Naive thymus-derived CD4-positive, alpha-beta T cell (primary cell): ENCODE data around the gene TXNL1. TPM values are rescaled to one million over a fixed set of nuclear protein-coding genes. Genes with fewer than 3 reads are reported as not detected.
A peak's percentile ranks its signal among the peaks of the same experiment; 100 is the strongest.
"Not testable (repeated sequence)": the region's sequence is repeated elsewhere in the genome, so short reads cannot be mapped to it uniquely, and the experiment has no call there.

Source experiments
- ATAC-seq: fragments of 150-1000 bp; cut with Tn5 transposase; 2 replicates; pipeline ENCODE4 v1.10.0; 2021; ENCODE audit warnings: mild to moderate bottlenecking, moderate library complexity
- CTCF ChIA-PET: fragments of 350-600 bp; sonication (Branson Sonifier 250); formaldehyde crosslinking; loops from one replicate; lab custom pipeline; 2021; ENCODE audit warnings: antibody characterized with exemption; lab: Charles Lee
- POLR2A ChIA-PET: fragments of 350-600 bp; sonication (Branson Sonifier 250); formaldehyde crosslinking; loops from one replicate; lab custom pipeline; 2021; ENCODE audit warnings: antibody characterized with exemption, inconsistent platforms; lab: Charles Lee
- DNase-seq, 9 donors: peaks; one replicate each; pipeline versions ENCODE4 v3.0.0 to v3.0.0-alpha.2; 2020 to 2022; ENCODE audit warnings: mixed read lengths in 1 of 9
- H3K27ac ChIP-seq: one replicate; pipeline ENCODE4 v1.7.0; 2013; ENCODE audit warnings: mild to moderate bottlenecking, low read depth, low read length, moderate library complexity
- H3K27me3 ChIP-seq, 2 donors: one replicate each; pipeline ENCODE4 v1.7.0; 2013; ENCODE audit warnings: low read length in 2 of 2, mild to moderate bottlenecking in 2 of 2, moderate library complexity in 2 of 2; ENCODE audit not compliant: control insufficient read depth in 2 of 2, insufficient read depth in 2 of 2
- H3K36me3 ChIP-seq, 3 experiments: 1 replicate in 2 of 3; 2 replicates in 1 of 3; pipeline ENCODE4 v1.7.0; 2013; ENCODE audit warnings: low read length in 3 of 3, mild to moderate bottlenecking in 3 of 3, moderate library complexity in 1 of 3; ENCODE audit not compliant: insufficient read depth in 3 of 3, control insufficient read depth in 2 of 3
- H3K4me1 ChIP-seq, 2 donors: one replicate each; pipeline ENCODE4 v1.7.0; 2013; ENCODE audit warnings: low read length in 2 of 2, mild to moderate bottlenecking in 2 of 2, moderate library complexity in 1 of 2; ENCODE audit not compliant: control insufficient read depth in 2 of 2, insufficient read depth in 2 of 2
- H3K4me3 ChIP-seq: 2 replicates; pipeline ENCODE4 v1.7.0; 2013; ENCODE audit warnings: mild to moderate bottlenecking, low read length
- H3K9me3 ChIP-seq, 3 experiments: 1 replicate in 2 of 3; 2 replicates in 1 of 3; pipeline ENCODE4 v1.7.0; 2013; ENCODE audit warnings: low read length in 3 of 3; ENCODE audit not compliant: control insufficient read depth in 2 of 3
- H3K27ac Mint-ChIP-seq, 9 donors: one replicate each; pipeline ENCODE4 v1.8.0; 2020 to 2022; ENCODE audit warnings: mixed read lengths in 9 of 9, mild to moderate bottlenecking in 8 of 9, moderate library complexity in 5 of 9, inconsistent platforms in 2 of 9
- H3K27me3 Mint-ChIP-seq, 5 donors: one replicate each; pipeline ENCODE4 v1.8.0; 2021 to 2022; ENCODE audit warnings: mixed read lengths in 5 of 5, mild to moderate bottlenecking in 1 of 5
- H3K36me3 Mint-ChIP-seq, 5 donors: one replicate each; pipeline ENCODE4 v1.8.0; 2020 to 2022; ENCODE audit warnings: mixed read lengths in 5 of 5, mild to moderate bottlenecking in 3 of 5, inconsistent platforms in 1 of 5
- H3K4me1 Mint-ChIP-seq, 7 donors: one replicate each; pipeline ENCODE4 v1.8.0; 2020 to 2022; ENCODE audit warnings: mixed read lengths in 7 of 7, mild to moderate bottlenecking in 3 of 7, inconsistent platforms in 1 of 7
- H3K4me3 Mint-ChIP-seq, 10 donors: one replicate each; pipeline ENCODE4 v1.8.0; 2020 to 2022; ENCODE audit warnings: mild to moderate bottlenecking in 10 of 10, mixed read lengths in 10 of 10, moderate library complexity in 6 of 10, inconsistent platforms in 2 of 10
- H3K9me3 Mint-ChIP-seq, 11 donors: one replicate each; pipeline ENCODE4 v1.8.0; 2020 to 2022; ENCODE audit warnings: mixed read lengths in 11 of 11, mild to moderate bottlenecking in 4 of 11, inconsistent platforms in 1 of 11, moderate library complexity in 1 of 11
- intact Hi-C, 2 donors: fragments of 100-400 bp; cut with micrococcal nuclease; formaldehyde crosslinking; loops; one replicate each; pipeline ENCODE4 v1.15.1; 2023
- polyA plus RNA-seq, 2 donors: library from polyadenylated mRNA; unstranded; fragments of 300-500 nt; fragmentation: Illumina TruSeq; gene quantifications; one replicate each; pipeline ENCODE4 v1.2.3, GENCODE V29; 2021
- total RNA-seq, 6 experiments: library from RNA in 5 of 6; stranded (reverse) in 5 of 6; gene quantifications; 1 replicate in 5 of 6; 2 replicates in 1 of 6; pipeline ENCODE4 v1.2.3 and lab custom pipeline; 2021 to 2026

The TXNL1 gene
- total and polyA plus RNA-seq, 7 experiments from 2014 or later = 32.4 to 65.5 (median 44.3) TPM

DNA sequence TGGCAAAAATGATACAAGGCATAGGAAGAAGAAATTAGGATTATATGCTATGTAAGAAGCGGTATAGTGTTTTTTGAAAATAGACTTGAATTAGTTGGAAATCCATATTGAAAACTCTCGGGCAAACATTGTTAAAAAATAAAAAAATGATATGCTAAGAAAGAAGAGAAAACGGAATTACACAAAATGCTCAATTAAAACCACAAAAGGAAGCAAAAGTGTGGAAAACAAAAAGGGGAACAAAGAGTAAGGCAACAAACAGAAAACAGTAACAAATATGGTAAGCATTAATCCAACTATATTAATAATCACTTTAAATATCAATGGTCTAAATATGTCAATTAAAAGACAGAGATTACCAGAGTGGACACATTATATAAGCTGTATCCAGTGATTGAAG is 58.4 kb downstream of the TXNL1 start:
- Histone ChIP-seq H3K9me3 (no peaks in the 10 kb centered on the region), H3K27me3 (no peaks in the 10 kb centered on the region), H3K36me3 (no peaks in the 10 kb centered on the region), H3K27ac (no peak overlapping the region), H3K4me3 (no peak overlapping the region), H3K4me1 (no peaks in the 10 kb centered on the region)
- POLR2A ChIA-PET = no interaction called here
- Mint-ChIP-seq H3K4me1 (no peaks in the 10 kb centered on the region), H3K36me3 (no peaks in the 10 kb centered on the region), H3K27ac (no peak overlapping the region), H3K9me3 (peaks cover 0 to 8% (median 0%) of the 10 kb centered on the region in 11 donors), H3K27me3 (peaks cover 8 to 42% (median 16%) of the 10 kb centered on the region in 5 donors), H3K4me3 (no peak overlapping the region)
- intact Hi-C loops = no loop called here
- DNase-seq = no peak
- ATAC-seq = no peak
- CTCF ChIA-PET = no interaction called here

DNA sequence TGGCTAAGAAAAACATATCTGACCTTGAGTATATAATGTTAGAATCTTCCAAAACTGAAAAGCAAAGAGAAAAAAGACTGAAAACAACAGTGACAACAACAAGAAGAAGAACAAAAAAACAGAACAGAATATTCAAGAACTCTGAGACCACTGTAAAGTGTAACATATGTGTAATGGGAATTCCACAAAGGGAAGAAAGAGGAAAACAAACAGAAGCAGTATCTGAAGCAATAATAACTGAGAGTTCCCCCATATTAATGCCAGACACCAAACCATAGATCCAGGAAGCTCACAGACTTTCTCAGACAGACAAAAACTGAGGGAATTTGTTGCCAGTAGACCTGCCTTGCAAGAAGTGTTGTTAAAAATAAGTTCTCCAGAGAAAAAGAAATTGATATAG is 58.9 kb downstream of the TXNL1 start:
- H3K27ac ChIP-seq = no peak overlapping the region
- no peak overlapping the region for H3K27ac Mint-ChIP-seq
- no peaks in the 10 kb centered on the region for H3K4me1 Mint-ChIP-seq
- DNase-seq (no peak), ATAC-seq (no peak)
- ChIA-PET POLR2A (no interaction called here), CTCF (no interaction called here)
- intact Hi-C loops = no loop called here
- H3K9me3 ChIP-seq = no peaks in the 10 kb centered on the region
- no peaks in the 10 kb centered on the region for H3K4me1 ChIP-seq
- H3K27me3 ChIP-seq = no peaks in the 10 kb centered on the region
- H3K27me3 Mint-ChIP-seq = peaks cover 8 to 46% (median 16%) of the 10 kb centered on the region in 5 donors
- peaks cover 0 to 8% (median 0%) of the 10 kb centered on the region in 11 donors for H3K9me3 Mint-ChIP-seq
- H3K36me3 ChIP-seq = no peaks in the 10 kb centered on the region
- H3K4me3 ChIP-seq = no peak overlapping the region
- no peaks in the 10 kb centered on the region for H3K36me3 Mint-ChIP-seq
- no peak overlapping the region for H3K4me3 Mint-ChIP-seq

DNA sequence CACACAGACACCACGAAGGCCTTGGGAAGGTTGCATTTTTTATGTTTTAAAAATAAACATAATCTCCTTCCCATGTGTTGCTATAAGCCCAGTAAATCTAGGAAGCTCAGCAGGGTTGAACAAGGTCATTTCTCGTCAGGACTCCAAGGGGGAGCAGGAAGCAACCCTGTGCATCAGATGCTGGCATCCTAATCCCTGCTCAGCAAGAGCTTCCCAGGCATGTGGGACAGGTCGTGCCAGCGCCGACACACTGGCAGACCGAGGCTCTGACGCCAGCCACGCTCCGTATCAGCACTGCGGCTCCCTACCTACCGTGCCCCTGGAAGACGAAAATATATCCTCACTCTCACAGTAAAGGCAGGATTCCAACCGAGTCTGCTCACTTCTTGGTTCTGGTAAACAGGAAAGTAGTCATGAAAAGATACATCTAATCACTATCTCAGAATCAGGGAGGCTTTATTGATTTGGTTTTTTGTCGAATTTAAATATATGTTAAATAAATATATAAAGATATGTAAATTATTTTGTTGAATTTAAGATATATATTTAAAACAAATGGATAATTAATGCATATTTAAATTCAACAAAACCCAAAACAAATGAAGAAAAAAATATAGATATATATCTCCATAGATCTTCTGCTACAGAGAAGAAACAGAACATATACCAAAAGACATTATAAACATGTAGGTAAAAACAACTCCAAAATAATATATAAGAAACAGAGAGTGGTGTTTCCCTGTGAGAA is 61.4 kb downstream of the TXNL1 start:
- peaks cover 0 to 8% (median 0%) of the 10 kb centered on the region in 11 donors for H3K9me3 Mint-ChIP-seq
- H3K27ac Mint-ChIP-seq = no peak overlapping the region
- H3K4me1 Mint-ChIP-seq = no peaks in the 10 kb centered on the region
- no peak for DNase-seq
- peaks cover 5 to 45% (median 17%) of the 10 kb centered on the region in 5 donors for H3K27me3 Mint-ChIP-seq
- no peak overlapping the region for H3K4me3 Mint-ChIP-seq
- no peaks in the 10 kb centered on the region for H3K36me3 Mint-ChIP-seq
- Histone ChIP-seq H3K4me3 (no peak overlapping the region), H3K36me3 (no peaks in the 10 kb centered on the region), H3K9me3 (no peaks in the 10 kb centered on the region), H3K27ac (no peak overlapping the region), H3K4me1 (no peaks in the 10 kb centered on the region), H3K27me3 (no peaks in the 10 kb centered on the region)
- POLR2A ChIA-PET = no interaction called here
- CTCF ChIA-PET = no interaction called here
- no peak for ATAC-seq
- intact Hi-C loops = loop anchor here in 1 of 2 donors (1.0 kb wide), 1 partner anchor 1343 kb away; no protein-coding TSS in a partner anchor

DNA sequence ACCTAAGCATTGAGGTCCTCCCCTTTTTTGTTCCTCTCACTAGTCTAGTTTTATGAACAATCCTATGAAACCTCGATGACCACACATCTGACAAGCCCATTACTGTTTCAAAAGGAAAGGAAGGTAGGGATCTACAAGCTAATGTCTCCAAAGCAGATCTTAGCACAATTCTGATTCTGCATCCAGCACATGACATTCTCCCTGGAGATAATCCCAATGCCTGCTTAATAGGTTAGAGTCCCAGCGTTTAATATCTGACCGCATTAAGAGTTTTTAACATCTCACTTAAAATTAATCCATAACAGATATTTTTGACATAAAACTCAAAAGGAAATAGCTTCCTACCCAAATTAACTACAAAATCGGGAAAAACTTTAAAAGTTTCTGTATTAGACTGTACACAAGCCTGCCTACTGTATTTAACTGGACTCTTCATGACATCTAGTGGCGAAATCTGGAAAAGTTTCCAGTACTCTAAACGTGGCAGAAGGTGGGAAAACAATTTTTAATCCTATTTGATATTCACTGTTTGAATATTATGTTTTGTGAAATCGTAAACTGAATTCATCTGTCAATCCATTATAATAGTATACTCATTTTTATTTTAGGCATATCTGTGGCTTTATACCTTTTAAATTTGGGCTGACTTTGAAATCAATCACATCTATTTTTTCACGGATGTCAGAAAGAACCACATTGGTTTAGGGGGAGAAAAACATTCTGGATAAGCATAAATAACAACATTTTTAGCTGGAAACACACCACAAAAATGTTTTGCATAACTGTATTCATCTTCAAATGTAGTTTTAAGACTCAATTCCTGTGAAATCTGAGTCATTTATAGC is 62.4 kb downstream of the TXNL1 start:
- ATAC-seq = peak; percentile 52
- POLR2A ChIA-PET = no interaction called here
- intact Hi-C loops = loop anchor here in 1 of 2 donors (1.0 kb wide), 1 partner anchor 1342 kb away; no protein-coding TSS in a partner anchor
- H3K9me3 ChIP-seq = no peaks in the 10 kb centered on the region
- no peaks in the 10 kb centered on the region for H3K27me3 ChIP-seq
- peaks cover 0 to 3% (median 0%) of the 10 kb centered on the region in 7 donors for H3K4me1 Mint-ChIP-seq
- H3K27ac Mint-ChIP-seq = no peak overlapping the region
- H3K27me3 Mint-ChIP-seq = peaks cover 5 to 53% (median 25%) of the 10 kb centered on the region in 5 donors
- peak in 5 of 9 donors; percentile 4 to 35 (median 16) for DNase-seq
- H3K4me3 ChIP-seq = no peak overlapping the region
- H3K27ac ChIP-seq = no peak overlapping the region
- no peaks in the 10 kb centered on the region for H3K36me3 Mint-ChIP-seq
- H3K9me3 Mint-ChIP-seq = peaks cover 0 to 8% (median 0%) of the 10 kb centered on the region in 11 donors
- no peaks in the 10 kb centered on the region for H3K4me1 ChIP-seq
- no peak overlapping the region for H3K4me3 Mint-ChIP-seq
- H3K36me3 ChIP-seq = no peaks in the 10 kb centered on the region
- CTCF ChIA-PET = interaction anchor here (0.8 kb wide), 1 partner anchor 138 kb away, joined by 3 read pairs; no protein-coding TSS in a partner anchor

DNA sequence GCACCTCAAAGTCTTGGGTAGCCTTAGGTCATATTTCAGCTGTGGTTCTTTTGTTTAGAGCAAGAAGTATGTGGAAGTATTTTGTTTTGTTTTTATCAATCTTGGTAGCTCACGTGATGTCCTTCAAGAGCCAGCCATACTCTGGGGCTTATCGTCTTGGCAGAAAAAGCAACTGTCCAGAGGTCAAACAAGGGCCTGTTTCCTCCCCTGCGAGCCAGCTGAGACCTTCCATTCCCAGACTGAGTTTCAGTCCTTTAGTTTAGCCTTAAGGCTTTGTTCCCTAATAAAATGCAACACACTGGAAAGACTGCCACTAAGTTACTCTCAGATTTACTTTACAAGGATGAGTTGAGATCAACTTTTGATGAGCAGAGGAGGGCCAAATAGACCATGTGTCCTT is 63.5 kb downstream of the TXNL1 start:
- H3K27me3 ChIP-seq = no peaks in the 10 kb centered on the region
- no peaks in the 10 kb centered on the region for H3K9me3 ChIP-seq
- intact Hi-C loops = no loop called here
- no peak overlapping the region for H3K4me3 ChIP-seq
- no peaks in the 10 kb centered on the region for H3K4me1 ChIP-seq
- Mint-ChIP-seq H3K36me3 (no peaks in the 10 kb centered on the region), H3K4me1 (peaks cover 0 to 6% (median 0%) of the 10 kb centered on the region in 7 donors), H3K27ac (no peak overlapping the region), H3K27me3 (peaks cover 5 to 52% (median 28%) of the 10 kb centered on the region in 5 donors), H3K4me3 (no peak overlapping the region), H3K9me3 (peaks cover 0 to 8% (median 0%) of the 10 kb centered on the region in 11 donors)
- DNase-seq = no peak
- H3K27ac ChIP-seq = no peak overlapping the region
- CTCF ChIA-PET = no interaction called here
- H3K36me3 ChIP-seq = no peaks in the 10 kb centered on the region
- POLR2A ChIA-PET = no interaction called here
- no peak for ATAC-seq

DNA sequence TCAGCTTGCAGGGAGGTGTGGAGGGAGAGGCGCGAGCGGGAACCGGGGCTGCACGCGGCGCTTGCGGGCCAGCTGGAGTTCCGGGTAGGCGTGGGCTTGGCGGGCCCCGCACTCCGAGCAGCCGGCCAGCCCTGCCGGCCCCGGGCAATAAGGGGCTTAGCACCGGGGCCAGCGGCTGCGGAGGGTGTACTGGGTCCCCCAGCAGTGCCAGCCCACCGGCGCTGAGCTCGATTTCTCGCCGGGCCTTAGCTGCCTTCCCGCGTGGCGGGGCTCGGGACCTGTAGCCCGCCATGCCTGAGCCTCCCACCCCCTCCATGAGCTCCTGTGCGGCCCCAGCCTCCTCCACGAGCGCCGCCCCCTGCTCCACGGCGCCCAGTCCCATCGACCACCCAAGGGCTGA is 66.1 kb downstream of the TXNL1 start:
- CTCF ChIA-PET, ATAC-seq, H3K27ac Mint-ChIP-seq, H3K27me3 ChIP-seq, H3K27ac ChIP-seq, intact Hi-C loops, H3K36me3 Mint-ChIP-seq, H3K4me3 Mint-ChIP-seq, H3K4me1 ChIP-seq, H3K9me3 ChIP-seq, POLR2A ChIA-PET, H3K9me3 Mint-ChIP-seq, H3K4me3 ChIP-seq, H3K4me1 Mint-ChIP-seq, H3K36me3 ChIP-seq, DNase-seq: not testable (repeated sequence)
- H3K27me3 Mint-ChIP-seq = peaks cover 0 to 39% (median 15%) of the 10 kb centered on the region in 5 donors
